Stimulated activated naive CD8-positive, alpha-beta T cell treated with anti-CD3 and anti-CD28 coated beads, Interleukin-15, amount 100 ng/mL, for 72 hours (primary cell): ENCODE data around the gene PPP1R8.
A peak's percentile ranks its signal among the peaks of the same experiment; 100 is the strongest.
"Not testable (repeated sequence)": the region's sequence is repeated elsewhere in the genome, so short reads cannot be mapped to it uniquely, and the experiment has no call there.

ENCODE experiments used
- ATAC-seq: fragments of 150-1000 bp; cut with Tn5 transposase; 2 replicates; pipeline ENCODE4 v1.10.0; 2021; ENCODE audit warnings: mild to moderate bottlenecking, moderate library complexity
- DNase-seq, 2 donors: peaks; one replicate each; pipeline ENCODE4 v3.0.0; 2021 to 2022
- H3K27ac Mint-ChIP-seq, 2 donors: one replicate each; pipeline ENCODE4 v1.8.0; 2022; ENCODE audit warnings: mild to moderate bottlenecking in 2 of 2, mixed read lengths in 2 of 2, moderate library complexity in 2 of 2
- H3K27me3 Mint-ChIP-seq: one replicate; pipeline ENCODE4 v1.8.0; 2022; ENCODE audit warnings: mixed read lengths
- H3K4me1 Mint-ChIP-seq: one replicate; pipeline ENCODE4 v1.8.0; 2022; ENCODE audit warnings: mild to moderate bottlenecking, mixed read lengths
- H3K4me3 Mint-ChIP-seq, 2 donors: one replicate each; pipeline ENCODE4 v1.8.0; 2022; ENCODE audit warnings: mild to moderate bottlenecking in 2 of 2, mixed read lengths in 2 of 2, moderate library complexity in 1 of 2
- H3K9me3 Mint-ChIP-seq, 2 donors: one replicate each; pipeline ENCODE4 v1.8.0; 2022; ENCODE audit warnings: mixed read lengths in 2 of 2

Gene PPP1R8

DNA sequence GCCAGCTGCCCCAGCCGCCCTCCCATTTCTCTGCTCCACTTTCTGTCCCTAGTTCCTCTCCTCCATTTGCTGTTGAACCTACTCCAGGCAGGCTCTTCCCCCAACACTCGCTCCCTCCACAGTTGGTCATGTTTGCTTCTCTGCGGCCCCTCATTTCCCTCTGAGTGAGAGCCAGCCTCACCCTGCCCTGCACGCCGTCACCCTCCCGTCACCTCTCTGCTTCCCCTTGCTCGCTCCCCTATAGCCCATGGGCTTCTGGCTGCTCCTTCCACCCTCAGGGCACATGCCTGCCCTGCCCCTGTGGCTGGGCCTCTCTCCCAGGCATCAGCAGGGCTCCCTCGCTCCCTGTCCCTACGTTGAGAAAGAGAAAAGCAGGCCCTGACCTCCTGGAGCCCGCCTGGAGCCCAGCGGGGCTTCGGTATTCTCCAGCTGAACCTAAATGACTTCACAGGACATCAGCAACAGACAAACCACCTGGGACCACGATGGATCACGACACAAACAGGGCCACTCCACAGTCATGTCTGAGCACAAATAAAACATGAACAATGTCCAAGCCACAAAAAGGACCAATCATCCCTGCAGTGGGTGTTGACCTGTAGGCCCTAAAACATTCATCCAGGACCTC, 28.5 kb downstream of the PPP1R8 start:
- H3K4me1 Mint-ChIP-seq = peaks cover 23% of the 10 kb centered on the region
- no peak overlapping the region for H3K27ac Mint-ChIP-seq
- no peaks in the 10 kb centered on the region for H3K9me3 Mint-ChIP-seq
- H3K27me3 Mint-ChIP-seq = no peaks in the 10 kb centered on the region
- no peak overlapping the region for H3K4me3 Mint-ChIP-seq
- ATAC-seq (no peak), DNase-seq (no peak)

- no peaks in the 10 kb centered on the region for H3K9me3 Mint-ChIP-seq
- peaks cover 29% of the 10 kb centered on the region for H3K4me1 Mint-ChIP-seq
- no peaks in the 10 kb centered on the region for H3K27me3 Mint-ChIP-seq
Observed at GRCh38 chr1:27861436-27861835, 30.9 kb downstream of the PPP1R8 start.

GRCh38 chr1:27862004-27862403, 31.4 kb downstream of the PPP1R8 start:
- no peak for ATAC-seq
- no peaks in the 10 kb centered on the region for H3K9me3 Mint-ChIP-seq
- peaks cover 29% of the 10 kb centered on the region for H3K4me1 Mint-ChIP-seq
- no peak overlapping the region for H3K27ac Mint-ChIP-seq
- DNase-seq = no peak
- no peak overlapping the region for H3K4me3 Mint-ChIP-seq
- no peaks in the 10 kb centered on the region for H3K27me3 Mint-ChIP-seq

More at GRCh38 chr1:27861436-27861835, 30.9 kb downstream of the PPP1R8 start:
- Mint-ChIP-seq H3K27ac (peak overlapping the region; percentile 21 to 60), H3K4me3 (no peak overlapping the region)
- no peak for ATAC-seq
- no peak for DNase-seq

DNA sequence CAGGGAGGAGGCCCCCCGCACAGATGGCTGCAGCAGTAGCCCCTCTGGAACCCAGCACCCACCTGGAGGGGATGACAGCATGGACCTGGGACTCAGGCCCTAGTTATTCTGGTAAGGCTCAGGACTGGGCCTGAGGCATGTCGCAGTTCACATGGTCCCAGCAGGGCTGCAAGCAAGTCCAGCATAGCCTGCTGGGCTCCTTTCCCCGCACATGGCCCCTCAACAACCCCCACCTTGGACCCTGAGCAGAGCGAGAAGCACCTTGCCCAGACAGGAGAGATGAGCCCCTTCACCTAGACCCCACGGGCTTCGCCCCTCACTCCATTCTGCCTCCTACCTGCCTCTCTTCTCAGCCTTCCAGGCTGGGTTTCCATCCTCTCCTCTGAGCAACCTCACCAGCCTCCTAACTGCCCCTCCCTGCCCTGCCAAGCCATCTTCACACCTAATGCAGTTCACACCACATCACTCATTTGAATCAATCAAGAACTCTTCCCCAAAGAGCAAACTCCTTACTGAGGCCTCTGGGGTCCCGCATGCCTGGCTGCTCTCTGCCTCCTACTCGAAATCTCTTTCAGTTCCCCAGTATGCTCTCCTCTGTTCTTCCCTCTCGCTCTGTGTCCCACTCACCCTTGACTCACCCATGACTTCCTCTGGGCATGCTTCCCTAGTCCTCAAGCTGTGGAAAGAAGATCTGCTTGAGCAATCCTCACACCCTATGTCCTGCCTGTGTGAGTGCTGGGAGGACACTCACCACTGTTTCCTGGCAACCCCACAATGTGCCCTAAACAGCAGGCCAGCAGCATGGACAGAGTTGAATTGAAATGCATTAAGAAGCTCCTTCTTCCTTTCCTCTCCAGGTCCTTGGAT, 32.3 kb downstream of the PPP1R8 start:
- ATAC-seq (no peak), DNase-seq (no peak)
- Mint-ChIP-seq H3K27me3 (no peaks in the 10 kb centered on the region), H3K27ac (peak overlapping the region in 1 of 2 donors; percentile 55), H3K9me3 (no peaks in the 10 kb centered on the region), H3K4me3 (no peak overlapping the region), H3K4me1 (peaks cover 29% of the 10 kb centered on the region)

DNA sequence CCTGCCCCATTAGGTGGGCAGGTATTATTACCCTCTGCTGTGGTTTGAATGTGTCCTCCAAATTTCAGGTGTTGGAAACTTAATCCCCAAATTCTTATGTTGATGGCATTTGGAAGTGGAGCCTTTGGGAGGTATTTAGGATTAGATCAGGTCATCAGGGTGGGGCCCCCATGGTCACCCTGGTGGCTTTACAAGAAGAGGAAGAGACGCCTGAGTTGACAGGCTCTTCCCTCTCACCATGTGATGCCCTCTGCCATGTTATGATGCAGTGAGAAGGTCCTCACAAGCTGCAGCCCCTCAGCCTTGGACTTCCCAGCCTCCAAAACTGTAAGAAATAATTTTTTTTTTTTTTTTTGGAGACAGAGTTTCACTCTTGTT, 32.9 kb downstream of the PPP1R8 start:
- H3K9me3 Mint-ChIP-seq = no peaks in the 10 kb centered on the region
- no peak for DNase-seq
- ATAC-seq = no peak
- peaks cover 27% of the 10 kb centered on the region for H3K4me1 Mint-ChIP-seq
- no peak overlapping the region for H3K27ac Mint-ChIP-seq
- no peak overlapping the region for H3K4me3 Mint-ChIP-seq
- H3K27me3 Mint-ChIP-seq = no peaks in the 10 kb centered on the region

- ATAC-seq = peak; percentile 39
- Mint-ChIP-seq H3K9me3 (no peaks in the 10 kb centered on the region), H3K27me3 (no peaks in the 10 kb centered on the region), H3K4me1 (peaks cover 29% of the 10 kb centered on the region), H3K4me3 (peak overlapping the region in 1 of 2 donors; percentile 32), H3K27ac (peak overlapping the region; percentile 92 to 97)
- peak in 1 of 2 donors; percentile 31 for DNase-seq
Observed at GRCh38 chr1:27864264-27864895, 33.8 kb downstream of the PPP1R8 start.

DNA sequence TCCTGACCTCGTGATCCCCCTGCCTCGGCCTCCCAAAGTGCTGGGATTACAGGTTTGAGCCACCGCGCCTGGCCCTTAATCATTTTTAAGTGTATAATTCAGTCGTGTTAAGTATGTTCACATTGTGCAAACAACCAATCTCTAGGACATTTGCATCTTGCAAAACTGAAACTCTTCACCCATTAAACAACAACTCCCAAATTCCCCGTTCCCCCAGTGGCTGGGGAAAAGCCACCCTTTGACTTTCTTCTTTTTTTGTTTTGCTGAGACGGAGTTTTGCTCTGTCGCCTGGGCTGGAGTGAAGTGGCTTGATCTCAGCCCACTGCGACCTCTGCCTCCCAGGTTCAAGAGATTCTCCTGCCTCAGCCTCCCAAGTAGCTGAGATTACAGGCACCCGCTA, 35.2 kb downstream of the PPP1R8 start:
- H3K27me3 Mint-ChIP-seq = no peaks in the 10 kb centered on the region
- DNase-seq = no peak
- no peaks in the 10 kb centered on the region for H3K9me3 Mint-ChIP-seq
- no peak overlapping the region for H3K4me3 Mint-ChIP-seq
- H3K4me1 Mint-ChIP-seq = peaks cover 35% of the 10 kb centered on the region
- no peak for ATAC-seq
- H3K27ac Mint-ChIP-seq = no peak overlapping the region

GRCh38 chr1:27868556-27868931, 38.0 kb downstream of the PPP1R8 start:
- peak overlapping the region; percentile 80 to 87 for H3K4me3 Mint-ChIP-seq
- no peak for ATAC-seq
- peak overlapping the region; percentile 96 for H3K27ac Mint-ChIP-seq
- no peak for DNase-seq
- H3K4me1 Mint-ChIP-seq = peaks cover 44% of the 10 kb centered on the region
- H3K9me3 Mint-ChIP-seq = no peaks in the 10 kb centered on the region
- no peaks in the 10 kb centered on the region for H3K27me3 Mint-ChIP-seq

DNA sequence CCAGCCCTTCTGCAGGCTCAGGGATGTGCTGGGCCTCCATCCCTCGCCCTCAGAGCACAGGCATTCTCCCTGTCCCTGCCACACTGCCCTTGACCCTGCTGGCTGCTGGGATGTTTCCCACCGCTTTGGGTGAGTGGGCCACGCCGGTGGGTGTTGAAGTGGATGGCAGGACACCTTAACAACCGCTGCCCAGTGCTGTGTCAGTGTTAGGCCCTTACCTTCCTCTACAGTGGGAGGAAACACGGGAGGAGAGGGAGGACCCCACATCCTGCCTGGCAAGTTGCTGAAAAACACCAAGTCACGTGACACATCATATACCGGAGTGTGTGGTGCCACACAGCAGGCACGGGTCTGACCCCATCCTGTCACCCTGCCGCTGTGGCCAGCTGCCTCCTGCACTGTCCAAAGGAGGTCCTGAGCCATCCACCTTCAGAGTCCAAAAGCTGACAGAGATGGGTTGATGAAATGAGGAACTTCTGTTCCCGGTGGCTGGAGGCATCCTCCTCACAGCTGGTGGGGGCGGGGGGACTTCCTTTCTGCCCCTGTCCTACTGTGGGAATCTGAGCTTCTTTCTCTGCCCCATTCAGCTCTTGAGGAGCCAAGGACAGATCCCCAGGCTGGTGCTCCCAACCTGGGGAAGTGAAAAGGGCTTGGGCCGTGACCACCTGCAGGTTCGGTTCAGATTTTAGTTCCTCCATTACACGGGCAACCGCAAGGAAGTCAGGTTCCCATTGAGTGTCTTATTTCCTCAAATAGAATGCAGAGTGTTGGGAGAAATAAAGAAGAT, 38.5 kb downstream of the PPP1R8 start:
- Mint-ChIP-seq H3K9me3 (no peaks in the 10 kb centered on the region), H3K27ac (peak overlapping the region; percentile 96), H3K4me3 (peak overlapping the region; percentile 80 to 87), H3K27me3 (no peaks in the 10 kb centered on the region), H3K4me1 (peaks cover 45% of the 10 kb centered on the region)
- peak; percentile 49 to 76 for DNase-seq
- peak; percentile 85 for ATAC-seq

GRCh38 chr1:27869719-27870085, 39.1 kb downstream of the PPP1R8 start:
- Mint-ChIP-seq H3K4me3 (peak overlapping the region; percentile 80 to 87), H3K27ac (peak overlapping the region; percentile 96), H3K9me3 (no peaks in the 10 kb centered on the region), H3K27me3 (no peaks in the 10 kb centered on the region), H3K4me1 (peaks cover 41% of the 10 kb centered on the region)
- no peak for DNase-seq
- ATAC-seq = no peak

GRCh38 chr1:27871076-27871475, 40.5 kb downstream of the PPP1R8 start:
- H3K27me3 Mint-ChIP-seq, H3K4me3 Mint-ChIP-seq, H3K9me3 Mint-ChIP-seq, DNase-seq, ATAC-seq: not testable (repeated sequence)
- Mint-ChIP-seq H3K4me1 (peaks cover 49% of the 10 kb centered on the region), H3K27ac (peak overlapping the region in 1 of 2 donors; percentile 25)

DNA sequence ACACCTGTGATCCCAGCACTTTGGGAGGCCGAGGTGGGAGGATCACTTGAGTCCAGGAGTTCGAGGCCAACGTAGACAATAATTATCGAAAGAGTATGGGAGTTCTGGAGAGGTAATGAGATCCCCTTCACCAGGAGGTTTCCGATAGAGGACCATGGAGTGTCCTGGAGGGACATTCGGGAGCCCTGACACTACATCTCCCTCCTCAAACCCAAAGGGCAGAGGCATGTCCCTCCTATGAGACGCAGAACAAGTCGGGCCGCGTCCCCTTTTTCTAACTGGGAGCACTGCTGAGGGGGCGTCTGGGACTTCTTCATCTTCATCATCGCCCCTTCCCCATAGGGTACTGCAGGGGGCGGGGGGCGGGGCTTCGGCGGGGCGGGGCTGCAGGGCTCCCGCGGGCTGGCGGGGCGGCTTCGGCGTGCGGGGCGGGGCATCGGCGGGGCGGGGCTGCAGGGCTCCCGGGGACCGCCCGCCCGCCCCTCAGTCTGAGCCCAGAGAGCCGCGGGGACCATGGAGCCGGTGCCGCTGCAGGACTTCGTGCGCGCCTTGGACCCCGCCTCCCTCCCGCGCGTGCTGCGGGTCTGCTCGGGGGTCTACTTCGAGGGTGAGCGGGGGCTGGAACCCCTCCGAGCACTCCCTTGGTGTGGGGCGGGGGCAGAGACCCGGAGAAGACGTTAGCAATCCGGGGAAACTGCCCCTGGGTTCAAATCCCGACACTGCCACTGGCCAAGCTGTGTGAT, 41.6 kb downstream of the PPP1R8 start, which contains the start of gene THEMIS2:
TSS of gene THEMIS2 (plus strand) at position 486 of the 743 bp plus-strand sequence. CDS start at position 514, 28 bp downstream.
- H3K27ac Mint-ChIP-seq = peak within 1 kb of the TSS; percentile 74 to 94
- peaks cover 54% of the 10 kb centered on the region for H3K4me1 Mint-ChIP-seq
- DNase-seq = peak; percentile 68
- H3K4me3 Mint-ChIP-seq = peak within 1 kb of the TSS; percentile 88 to 95
- no peaks in the 10 kb centered on the region for H3K27me3 Mint-ChIP-seq
- H3K9me3 Mint-ChIP-seq = no peaks in the 10 kb centered on the region
- peak; percentile 77 for ATAC-seq

GRCh38 chr1:27872802-27873551, 42.4 kb downstream of the PPP1R8 start:
- ATAC-seq (peak; percentile 40), DNase-seq (peak; percentile 39 to 45)
- peak overlapping the region; percentile 74 to 94 for H3K27ac Mint-ChIP-seq
- H3K4me1 Mint-ChIP-seq = peaks cover 59% of the 10 kb centered on the region
- H3K9me3 Mint-ChIP-seq = no peaks in the 10 kb centered on the region
- peak overlapping the region; percentile 88 to 95 for H3K4me3 Mint-ChIP-seq
- no peaks in the 10 kb centered on the region for H3K27me3 Mint-ChIP-seq
